PC-9 (cell line): ENCODE measurements around the gene CREG1.

ENCODE experiments used
- EZH2 ChIP-seq: fragments of 200-600 bp; sonication (generic); IDR thresholded peaks from 2 replicates; pipeline ENCODE4 v1.8.0; 2017; ENCODE audit warnings: antibody characterized with exemption, low read depth
- TF ChIP-seq, protein P1 (sequence below): fragments of 200-600 bp; sonication (generic); conservative IDR thresholded peaks from 2 replicates; pipeline ENCODE4 v1.6.1; 2017; ENCODE audit warnings: mixed run types, antibody characterized with exemption, mild to moderate bottlenecking, moderate library complexity

DNA sequence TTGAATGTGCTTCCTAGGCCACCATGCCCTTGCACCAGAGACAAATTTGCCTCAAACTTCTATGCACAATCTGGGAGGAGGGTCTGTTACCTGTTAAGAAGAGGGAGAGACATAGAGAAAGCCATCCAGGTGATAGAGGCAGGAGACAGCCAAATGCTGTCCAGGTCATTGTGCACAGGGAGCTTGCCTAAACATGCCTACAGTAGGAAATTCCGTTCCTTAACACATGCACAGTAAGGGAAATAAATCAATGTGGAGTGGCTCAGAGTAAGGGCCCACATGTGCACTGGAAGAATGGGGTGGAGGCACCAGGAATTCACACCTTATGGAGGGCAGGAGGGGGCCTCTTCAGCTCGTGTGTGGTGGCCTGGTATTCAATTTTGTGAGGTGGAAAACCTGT is 19.5 kb upstream of the CREG1 start:
- TF ChIP-seq, protein P1, sequence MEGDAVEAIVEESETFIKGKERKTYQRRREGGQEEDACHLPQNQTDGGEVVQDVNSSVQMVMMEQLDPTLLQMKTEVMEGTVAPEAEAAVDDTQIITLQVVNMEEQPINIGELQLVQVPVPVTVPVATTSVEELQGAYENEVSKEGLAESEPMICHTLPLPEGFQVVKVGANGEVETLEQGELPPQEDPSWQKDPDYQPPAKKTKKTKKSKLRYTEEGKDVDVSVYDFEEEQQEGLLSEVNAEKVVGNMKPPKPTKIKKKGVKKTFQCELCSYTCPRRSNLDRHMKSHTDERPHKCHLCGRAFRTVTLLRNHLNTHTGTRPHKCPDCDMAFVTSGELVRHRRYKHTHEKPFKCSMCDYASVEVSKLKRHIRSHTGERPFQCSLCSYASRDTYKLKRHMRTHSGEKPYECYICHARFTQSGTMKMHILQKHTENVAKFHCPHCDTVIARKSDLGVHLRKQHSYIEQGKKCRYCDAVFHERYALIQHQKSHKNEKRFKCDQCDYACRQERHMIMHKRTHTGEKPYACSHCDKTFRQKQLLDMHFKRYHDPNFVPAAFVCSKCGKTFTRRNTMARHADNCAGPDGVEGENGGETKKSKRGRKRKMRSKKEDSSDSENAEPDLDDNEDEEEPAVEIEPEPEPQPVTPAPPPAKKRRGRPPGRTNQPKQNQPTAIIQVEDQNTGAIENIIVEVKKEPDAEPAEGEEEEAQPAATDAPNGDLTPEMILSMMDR, result no peak
- TF ChIP-seq EZH2, result no peak
